ENCODE results near the gene CAMKV.
"Not testable (repeated sequence)": the region's sequence is repeated elsewhere in the genome, so short reads cannot be mapped to it uniquely, and the experiment has no call there.

Gene CAMKV

DNA sequence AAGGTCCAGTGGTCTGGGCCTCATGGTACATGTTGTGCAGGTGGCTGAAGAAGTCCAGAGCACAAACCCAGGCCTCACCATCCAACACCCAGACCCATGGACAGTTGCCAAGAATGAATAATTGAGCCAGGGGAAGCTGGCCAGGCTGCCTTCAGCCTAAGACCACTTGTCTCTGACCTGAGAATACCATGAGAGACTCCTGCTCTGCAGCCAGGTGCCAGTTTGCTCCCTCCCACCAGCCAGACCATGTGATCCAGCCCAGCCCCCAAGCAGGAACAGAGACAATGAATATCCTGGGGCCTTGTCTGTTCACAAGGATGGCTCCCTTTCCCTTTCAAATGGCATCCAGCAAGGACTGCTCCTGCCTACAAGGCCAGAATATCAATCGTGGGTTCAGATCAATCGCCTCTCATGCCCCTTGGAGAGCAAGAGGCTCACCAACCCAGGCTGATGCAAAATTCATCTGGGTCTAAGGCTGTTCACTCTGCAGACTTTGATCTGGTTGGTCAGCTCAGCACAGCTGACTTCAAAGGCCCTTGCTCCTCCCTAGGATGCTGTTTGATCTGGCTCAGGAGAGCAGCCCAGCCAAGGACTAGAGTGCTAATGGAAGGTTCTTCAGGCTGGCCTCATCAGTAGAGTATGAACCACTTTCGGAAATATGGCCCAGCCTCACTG is 26.7 kb downstream of the CAMKV start:
- Histone ChIP-seq H3K9me3 (ENCODE audit: control insufficient read depth, insufficient read depth, low read depth, low read length) (no peaks in the 10 kb centered on the region), H3K27me3 (ENCODE audit: control insufficient read depth, insufficient read depth, low read length) (no peaks in the 10 kb centered on the region), H3K4me1 (ENCODE audit: control insufficient read depth, insufficient read depth, low read length) (no peaks in the 10 kb centered on the region), H3K4me3 (ENCODE audit: low read depth, low read length) (no peak overlapping the region), H3K9ac (ENCODE audit: low read length) (no peak overlapping the region), H3K27ac (ENCODE audit: low read depth, low read length) (no peak overlapping the region), H3K36me3 (ENCODE audit: control insufficient read depth, insufficient read depth, low read length) (peaks cover 81% of the 10 kb centered on the region)

DNA sequence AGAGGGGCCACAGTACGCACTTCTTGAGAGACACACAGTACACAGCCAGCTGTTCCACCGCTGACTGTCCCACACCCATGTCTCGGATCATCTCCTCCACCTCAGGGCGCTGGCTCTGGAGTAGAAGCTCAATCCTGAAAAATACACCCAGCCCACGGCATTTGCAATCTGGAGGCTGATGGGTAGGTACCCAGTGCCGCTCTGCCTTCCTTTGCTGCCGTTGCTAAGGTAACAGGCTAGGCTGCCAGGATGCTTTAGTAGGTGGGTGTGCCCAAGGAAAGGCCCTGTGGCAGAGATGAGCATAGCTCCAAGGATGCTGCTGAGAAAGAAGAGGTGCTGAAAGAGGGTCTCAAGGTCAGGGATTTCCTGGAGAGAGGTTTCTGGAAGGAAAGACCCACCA is 27.9 kb downstream of the CAMKV start:
- no peak overlapping the region for H3K27ac ChIP-seq (ENCODE audit: low read depth, low read length)
- H3K4me3 ChIP-seq (ENCODE audit: low read depth, low read length): no peak overlapping the region
- H3K9me3 ChIP-seq (ENCODE audit: control insufficient read depth, insufficient read depth, low read depth, low read length): no peaks in the 10 kb centered on the region
- H3K36me3 ChIP-seq (ENCODE audit: control insufficient read depth, insufficient read depth, low read length): peaks cover 81% of the 10 kb centered on the region
- H3K4me1 ChIP-seq (ENCODE audit: control insufficient read depth, insufficient read depth, low read length): no peaks in the 10 kb centered on the region
- H3K9ac ChIP-seq (ENCODE audit: low read length): no peak overlapping the region
- no peaks in the 10 kb centered on the region for H3K27me3 ChIP-seq (ENCODE audit: control insufficient read depth, insufficient read depth, low read length)

DNA sequence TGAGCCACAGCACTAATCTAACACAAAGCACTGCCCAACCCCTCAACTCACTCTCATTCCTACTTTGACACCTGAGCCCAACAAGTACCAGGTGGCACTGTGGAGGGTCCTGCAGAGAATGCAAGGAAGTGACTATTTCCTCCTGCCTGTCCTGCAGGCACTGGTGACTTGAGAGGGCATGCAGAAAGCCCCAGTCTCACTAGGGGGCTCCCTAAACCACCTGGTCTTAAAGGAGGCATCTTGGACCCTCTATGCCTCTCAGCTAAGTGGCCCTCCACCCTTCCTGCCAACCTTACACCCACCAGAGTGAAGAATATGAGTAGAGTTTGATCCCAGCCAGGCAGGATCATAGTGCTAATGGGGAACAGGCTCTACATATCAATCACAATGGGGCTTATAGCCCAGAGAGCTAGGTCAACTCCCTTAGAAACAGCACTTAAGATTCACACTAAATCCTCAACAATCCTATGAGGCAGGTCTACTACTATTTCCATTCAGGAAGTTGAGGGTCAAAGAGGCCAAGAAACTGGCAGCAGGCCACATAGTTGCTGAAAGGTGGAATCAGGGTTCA is 28.5 kb downstream of the CAMKV start:
- Histone ChIP-seq H3K9ac (ENCODE audit: low read length) (no peak overlapping the region), H3K27ac (ENCODE audit: low read depth, low read length) (no peak overlapping the region), H3K9me3 (ENCODE audit: control insufficient read depth, insufficient read depth, low read depth, low read length) (no peaks in the 10 kb centered on the region), H3K4me1 (ENCODE audit: control insufficient read depth, insufficient read depth, low read length) (no peaks in the 10 kb centered on the region), H3K4me3 (ENCODE audit: low read depth, low read length) (no peak overlapping the region), H3K36me3 (ENCODE audit: control insufficient read depth, insufficient read depth, low read length) (peaks cover 83% of the 10 kb centered on the region), H3K27me3 (ENCODE audit: control insufficient read depth, insufficient read depth, low read length) (no peaks in the 10 kb centered on the region)

DNA sequence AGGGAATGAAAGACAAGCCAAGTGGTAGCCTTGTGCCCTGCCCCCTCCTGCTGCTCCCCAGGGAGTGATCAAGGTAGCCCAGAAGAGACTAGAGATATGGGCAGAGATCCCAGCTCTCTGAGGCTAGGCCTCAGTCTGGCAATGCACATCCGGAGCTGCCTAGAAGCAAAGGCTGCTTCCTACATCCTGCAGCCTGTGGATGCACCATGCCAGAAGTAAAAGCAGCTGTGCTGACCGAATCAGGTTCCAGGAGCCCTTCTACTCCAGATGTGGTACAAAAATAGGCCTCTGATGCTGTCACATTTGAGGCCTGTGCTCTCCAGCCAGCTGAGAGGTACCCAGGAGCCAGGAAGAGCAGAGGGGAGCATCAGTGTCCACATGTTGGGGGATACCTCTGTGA is 29.3 kb downstream of the CAMKV start:
- Histone ChIP-seq H3K9me3 (ENCODE audit: control insufficient read depth, insufficient read depth, low read depth, low read length) (no peaks in the 10 kb centered on the region), H3K27ac (ENCODE audit: low read depth, low read length) (no peak overlapping the region), H3K9ac (ENCODE audit: low read length) (no peak overlapping the region), H3K36me3 (ENCODE audit: control insufficient read depth, insufficient read depth, low read length) (peaks cover 80% of the 10 kb centered on the region), H3K27me3 (ENCODE audit: control insufficient read depth, insufficient read depth, low read length) (no peaks in the 10 kb centered on the region), H3K4me3 (ENCODE audit: low read depth, low read length) (no peak overlapping the region), H3K4me1 (ENCODE audit: control insufficient read depth, insufficient read depth, low read length) (no peaks in the 10 kb centered on the region)

DNA sequence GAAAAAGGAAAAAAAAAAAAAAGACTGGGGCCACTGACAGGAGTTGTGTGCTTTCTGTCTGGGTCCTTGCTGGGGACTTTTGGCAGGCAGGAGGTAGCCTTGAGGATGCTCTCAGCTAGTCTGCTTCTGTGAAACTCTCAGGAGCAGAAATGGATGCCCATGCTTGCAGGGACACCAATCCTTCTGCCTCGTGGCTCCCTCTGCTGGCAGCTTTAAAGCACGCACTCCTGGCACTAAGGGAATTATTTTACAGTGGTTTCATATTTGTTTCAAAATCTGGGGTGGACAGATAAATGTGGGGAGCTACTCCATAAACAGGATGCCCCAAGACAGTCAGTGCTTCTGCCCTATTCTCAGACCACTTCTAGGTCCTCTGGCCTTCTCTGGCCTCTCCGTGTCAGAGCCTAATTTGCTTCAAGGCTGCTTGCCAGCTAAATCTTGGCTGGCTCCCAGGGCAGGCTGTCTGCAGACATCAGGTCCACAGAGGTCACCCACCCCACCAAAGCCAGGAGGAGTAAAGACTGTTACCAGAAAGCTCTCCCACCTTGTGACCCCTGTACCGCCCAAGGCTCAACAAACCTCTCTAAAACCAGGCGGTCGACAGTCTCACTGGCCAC is 30.4 kb downstream of the CAMKV start:
- H3K9ac ChIP-seq (ENCODE audit: low read length): no peak overlapping the region
- H3K27me3 ChIP-seq (ENCODE audit: control insufficient read depth, insufficient read depth, low read length): no peaks in the 10 kb centered on the region
- H3K4me3 ChIP-seq (ENCODE audit: low read depth, low read length): no peak overlapping the region
- H3K36me3 ChIP-seq (ENCODE audit: control insufficient read depth, insufficient read depth, low read length): peaks cover 80% of the 10 kb centered on the region
- H3K4me1 ChIP-seq (ENCODE audit: control insufficient read depth, insufficient read depth, low read length): no peaks in the 10 kb centered on the region
- no peaks in the 10 kb centered on the region for H3K9me3 ChIP-seq (ENCODE audit: control insufficient read depth, insufficient read depth, low read depth, low read length)
- no peak overlapping the region for H3K27ac ChIP-seq (ENCODE audit: low read depth, low read length)

DNA sequence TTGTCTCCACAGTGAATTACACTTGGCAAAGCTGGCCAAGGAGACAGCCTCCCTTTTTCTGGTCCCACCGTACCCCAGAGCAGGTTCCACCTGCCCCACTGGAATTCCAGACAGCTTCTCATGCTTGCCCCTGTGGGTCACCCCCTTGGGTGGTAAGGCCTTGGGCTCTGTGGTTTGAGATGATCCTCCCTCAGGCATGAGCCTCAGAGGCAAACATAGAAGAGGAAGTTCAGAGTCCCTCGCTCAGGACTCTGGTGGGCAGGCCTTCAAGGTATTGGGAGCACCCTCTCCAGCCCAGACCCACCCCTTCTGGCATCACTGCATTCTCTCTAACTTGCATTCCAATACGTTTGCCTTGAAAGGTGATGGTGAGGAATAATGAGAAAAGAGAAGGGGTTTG is 38.4 kb downstream of the CAMKV start:
- H3K36me3 ChIP-seq (ENCODE audit: control insufficient read depth, insufficient read depth, low read length): peaks cover 74% of the 10 kb centered on the region
- H3K4me1 ChIP-seq (ENCODE audit: control insufficient read depth, insufficient read depth, low read length): no peaks in the 10 kb centered on the region
- no peak overlapping the region for H3K9ac ChIP-seq (ENCODE audit: low read length)
- no peaks in the 10 kb centered on the region for H3K9me3 ChIP-seq (ENCODE audit: control insufficient read depth, insufficient read depth, low read depth, low read length)
- H3K27ac ChIP-seq (ENCODE audit: low read depth, low read length): no peak overlapping the region
- H3K4me3 ChIP-seq (ENCODE audit: low read depth, low read length): no peak overlapping the region
- H3K27me3 ChIP-seq (ENCODE audit: control insufficient read depth, insufficient read depth, low read length): no peaks in the 10 kb centered on the region

DNA sequence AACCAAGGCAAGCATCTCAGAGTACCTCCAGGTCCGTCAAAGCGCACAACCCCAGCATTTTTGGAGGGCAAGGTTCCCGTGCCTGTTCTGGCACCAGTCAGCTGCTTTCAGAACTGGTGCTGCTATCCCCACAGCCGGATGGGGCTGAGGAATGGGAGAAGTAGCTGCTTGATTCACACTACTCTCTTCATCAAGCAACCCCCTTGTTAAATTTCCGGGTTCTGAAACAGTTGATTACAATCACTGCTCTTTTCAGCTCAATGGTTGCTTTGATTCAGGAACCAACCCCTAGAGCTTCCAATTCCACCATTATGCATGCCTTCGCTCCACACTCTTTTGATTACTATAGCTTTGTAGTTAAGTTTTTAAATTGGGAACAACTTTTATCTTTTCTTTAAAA is 43.7 kb downstream of the CAMKV start:
- Histone ChIP-seq H3K36me3 (ENCODE audit: control insufficient read depth, insufficient read depth, low read length) (peaks cover 33% of the 10 kb centered on the region), H3K27ac (ENCODE audit: low read depth, low read length) (no peak overlapping the region), H3K4me3 (ENCODE audit: low read depth, low read length) (no peak overlapping the region)

DNA sequence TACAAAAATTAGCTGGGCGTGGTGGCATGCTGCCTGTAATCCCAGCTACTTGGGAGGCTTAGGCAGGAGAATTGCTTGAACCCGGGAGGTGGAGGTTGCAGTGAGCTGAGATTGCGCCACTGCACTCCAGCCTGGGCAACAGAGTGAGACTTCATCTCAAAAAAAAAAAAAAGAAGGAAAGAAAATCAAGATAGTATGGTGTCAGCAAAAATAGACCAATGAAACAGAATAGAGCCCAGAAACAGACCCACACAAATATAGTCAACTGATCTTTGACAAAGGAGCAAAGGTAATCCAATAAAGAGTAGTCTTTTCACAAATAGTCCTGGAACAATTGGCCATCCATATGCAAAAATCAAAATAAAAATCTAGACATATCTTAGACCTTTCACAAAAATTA is 46.6 kb downstream of the CAMKV start:
- H3K36me3 ChIP-seq (ENCODE audit: control insufficient read depth, insufficient read depth, low read length); H3K4me3 ChIP-seq (ENCODE audit: low read depth, low read length); H3K9ac ChIP-seq (ENCODE audit: low read length); H3K27ac ChIP-seq (ENCODE audit: low read depth, low read length); H3K9me3 ChIP-seq (ENCODE audit: control insufficient read depth, insufficient read depth, low read depth, low read length); H3K4me1 ChIP-seq (ENCODE audit: control insufficient read depth, insufficient read depth, low read length); H3K27me3 ChIP-seq (ENCODE audit: control insufficient read depth, insufficient read depth, low read length): not testable (repeated sequence)

More for the DNA sequence above, 43.7 kb downstream of the CAMKV start:
- Histone ChIP-seq H3K9me3 (ENCODE audit: control insufficient read depth, insufficient read depth, low read depth, low read length) (no peaks in the 10 kb centered on the region), H3K27me3 (ENCODE audit: control insufficient read depth, insufficient read depth, low read length) (no peaks in the 10 kb centered on the region), H3K9ac (ENCODE audit: low read length) (no peak overlapping the region), H3K4me1 (ENCODE audit: control insufficient read depth, insufficient read depth, low read length) (no peaks in the 10 kb centered on the region)

DNA sequence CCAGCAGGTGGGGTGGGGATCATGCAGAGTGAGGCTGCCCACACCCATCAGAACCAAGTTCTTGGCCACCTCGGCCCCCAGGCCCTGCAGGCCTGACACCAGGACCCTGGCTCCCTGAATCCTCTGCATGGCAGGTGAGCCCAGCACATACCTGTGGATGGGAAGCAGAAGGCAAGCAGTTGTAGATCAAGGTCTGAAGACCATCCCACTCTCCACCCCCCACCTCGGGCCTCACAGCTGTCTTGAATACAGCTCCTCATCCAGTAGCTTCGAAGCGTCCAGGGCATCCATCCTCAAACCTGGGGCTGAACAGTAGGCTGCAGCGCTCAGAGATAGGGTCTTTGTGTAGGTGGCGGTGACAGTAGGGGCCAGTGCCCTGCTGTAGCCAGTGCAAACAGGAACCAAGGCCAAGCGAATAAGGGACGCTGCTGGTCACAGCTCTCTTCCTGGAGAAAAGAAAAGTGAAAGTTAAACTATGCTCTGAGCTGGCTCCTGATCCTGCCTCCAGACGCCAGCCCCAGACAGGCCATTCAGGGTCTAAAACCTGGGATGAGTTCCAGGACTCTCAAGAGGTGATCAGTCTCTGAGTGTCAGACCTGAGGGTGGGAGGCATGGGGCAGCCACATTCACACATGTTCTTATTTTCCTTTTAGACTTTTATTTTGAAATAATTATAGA is 56.1 kb downstream of the CAMKV start, which contains the start of gene UBA7:
UBA7 (minus strand) TSS at position 457 of the 678 bp plus-strand sequence; CDS start at position 291, 166 bp downstream.
- Histone ChIP-seq H3K9ac (ENCODE audit: low read length) (no peak within 1 kb of the TSS), H3K36me3 (ENCODE audit: control insufficient read depth, insufficient read depth, low read length) (no peaks in the 10 kb centered on the region), H3K27ac (ENCODE audit: low read depth, low read length) (no peak within 1 kb of the TSS), H3K4me1 (ENCODE audit: control insufficient read depth, insufficient read depth, low read length) (no peaks in the 10 kb centered on the region), H3K9me3 (ENCODE audit: control insufficient read depth, insufficient read depth, low read depth, low read length) (no peaks in the 10 kb centered on the region), H3K4me3 (ENCODE audit: low read depth, low read length) (no peak within 1 kb of the TSS), H3K27me3 (ENCODE audit: control insufficient read depth, insufficient read depth, low read length) (no peaks in the 10 kb centered on the region; the same call in 1 of the 2 replicates)

DNA sequence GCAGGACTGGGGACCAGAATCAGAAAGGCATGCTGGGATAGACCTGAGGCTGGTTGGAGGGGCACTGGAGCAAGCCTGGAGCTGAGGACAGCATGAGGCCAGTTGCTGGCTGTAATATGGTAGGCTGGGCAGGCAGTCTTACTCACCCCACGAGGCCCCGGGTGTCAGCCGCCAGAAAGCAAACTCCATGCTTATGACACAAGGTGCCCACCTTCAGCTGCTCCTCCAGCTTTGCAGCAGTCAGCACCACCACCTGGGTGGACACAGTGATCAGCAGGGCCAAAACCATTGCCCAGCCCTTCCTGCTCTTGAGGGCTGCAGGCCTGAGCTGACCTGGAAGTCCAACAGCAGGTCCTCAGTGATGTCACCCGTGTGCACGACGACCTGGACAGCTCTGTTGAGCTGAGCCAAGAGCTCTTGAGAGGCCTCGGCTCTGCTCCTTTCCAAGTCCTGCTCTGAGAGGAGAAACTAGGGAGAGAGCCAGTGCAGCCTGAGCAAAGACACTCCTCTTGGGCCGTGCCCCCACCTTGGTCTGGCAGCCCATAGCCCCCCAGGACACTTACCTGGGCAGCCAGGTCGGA is 56.7 kb downstream of the CAMKV start:
- no peak overlapping the region for H3K27ac ChIP-seq (ENCODE audit: low read depth, low read length)
- no peaks in the 10 kb centered on the region; the same call in 1 of the 2 replicates for H3K4me1 ChIP-seq (ENCODE audit: control insufficient read depth, insufficient read depth, low read length)
- no peak overlapping the region for H3K4me3 ChIP-seq (ENCODE audit: low read depth, low read length)
- H3K36me3 ChIP-seq (ENCODE audit: control insufficient read depth, insufficient read depth, low read length): no peaks in the 10 kb centered on the region
- no peaks in the 10 kb centered on the region; the same call in 1 of the 2 replicates for H3K27me3 ChIP-seq (ENCODE audit: control insufficient read depth, insufficient read depth, low read length)
- no peak overlapping the region for H3K9ac ChIP-seq (ENCODE audit: low read length)
- H3K9me3 ChIP-seq (ENCODE audit: control insufficient read depth, insufficient read depth, low read depth, low read length): no peaks in the 10 kb centered on the region

All from HUES6 (cell line).